Upper lobe of left lung (tissue), 4 donors: ENCODE measurements around the gene PDE4D.

Source experiments
- EP300 ChIP-seq, 4 donors: sonication (generic); formaldehyde crosslinking; IDR thresholded peaks; one replicate each; pipeline ENCODE4 v1.5.1; 2017; ENCODE audit warnings: antibody characterized with exemption in 4 of 4, control low read depth in 2 of 4
- POLR2A ChIP-seq, 4 donors: fragments of 450-650 bp; IDR thresholded peaks; one replicate each; pipeline ENCODE4 v1.5.1; 2016 to 2017; ENCODE audit warnings: antibody characterized with exemption in 4 of 4, mild to moderate bottlenecking in 2 of 4
- TF ChIP-seq, protein P1 (sequence below), 6 experiments: fragments of 450-650 bp in 4 of 6; fragments of 200-600 bp in 2 of 6; sonication (generic) in 2 of 6; IDR thresholded peaks; one replicate each; pipeline ENCODE4 v1.5.1; 2016 to 2019; ENCODE audit warnings: antibody characterized with exemption in 6 of 6

DNA sequence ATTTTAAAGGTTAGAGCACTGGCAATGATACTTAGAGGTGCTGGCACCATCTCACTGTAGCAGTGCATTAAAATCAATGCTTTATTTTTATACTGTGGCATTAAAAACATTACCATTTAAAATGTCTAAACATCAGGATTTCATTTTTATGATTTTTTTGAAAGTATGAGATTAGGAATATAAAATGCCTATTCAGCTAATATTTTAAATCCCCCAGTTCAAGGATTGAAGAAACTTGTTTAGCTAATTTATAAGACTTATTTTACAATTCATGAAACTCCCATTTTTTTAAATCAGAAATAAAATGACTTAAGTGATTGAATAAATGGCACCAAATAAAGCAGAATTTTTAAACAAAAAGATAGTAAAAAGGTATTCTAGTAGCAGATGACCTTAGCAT, 685.1 kb downstream of the PDE4D start:
- TF ChIP-seq, protein P1, sequence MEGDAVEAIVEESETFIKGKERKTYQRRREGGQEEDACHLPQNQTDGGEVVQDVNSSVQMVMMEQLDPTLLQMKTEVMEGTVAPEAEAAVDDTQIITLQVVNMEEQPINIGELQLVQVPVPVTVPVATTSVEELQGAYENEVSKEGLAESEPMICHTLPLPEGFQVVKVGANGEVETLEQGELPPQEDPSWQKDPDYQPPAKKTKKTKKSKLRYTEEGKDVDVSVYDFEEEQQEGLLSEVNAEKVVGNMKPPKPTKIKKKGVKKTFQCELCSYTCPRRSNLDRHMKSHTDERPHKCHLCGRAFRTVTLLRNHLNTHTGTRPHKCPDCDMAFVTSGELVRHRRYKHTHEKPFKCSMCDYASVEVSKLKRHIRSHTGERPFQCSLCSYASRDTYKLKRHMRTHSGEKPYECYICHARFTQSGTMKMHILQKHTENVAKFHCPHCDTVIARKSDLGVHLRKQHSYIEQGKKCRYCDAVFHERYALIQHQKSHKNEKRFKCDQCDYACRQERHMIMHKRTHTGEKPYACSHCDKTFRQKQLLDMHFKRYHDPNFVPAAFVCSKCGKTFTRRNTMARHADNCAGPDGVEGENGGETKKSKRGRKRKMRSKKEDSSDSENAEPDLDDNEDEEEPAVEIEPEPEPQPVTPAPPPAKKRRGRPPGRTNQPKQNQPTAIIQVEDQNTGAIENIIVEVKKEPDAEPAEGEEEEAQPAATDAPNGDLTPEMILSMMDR (IDR thresholded peaks at IDR 0.05), result no peak
- TF ChIP-seq POLR2A (IDR thresholded peaks at IDR 0.05) (no peak), EP300 (IDR thresholded peaks at IDR 0.05) (no peak)
